HUES6 (cell line): ENCODE results near the gene SNX8.
"Not testable (repeated sequence)": the region's sequence is repeated elsewhere in the genome, so short reads cannot be mapped to it uniquely, and the experiment has no call there.

Source experiments
- H3K27ac ChIP-seq: 2 replicates; pipeline ENCODE4 v1.7.0; 2013; ENCODE audit warnings: low read depth, mild to moderate bottlenecking, low read length, inconsistent platforms
- H3K27me3 ChIP-seq: 2 replicates; pipeline ENCODE4 v1.6.1; 2013; ENCODE audit warnings: low read length; ENCODE audit not compliant: control insufficient read depth, insufficient read depth
- H3K36me3 ChIP-seq: 2 replicates; pipeline ENCODE4 v1.6.1; 2013; ENCODE audit warnings: low read length; ENCODE audit not compliant: control insufficient read depth, insufficient read depth
- H3K4me1 ChIP-seq: 2 replicates; pipeline ENCODE4 v1.6.1; 2013; ENCODE audit warnings: low read length; ENCODE audit not compliant: control insufficient read depth, insufficient read depth
- H3K4me3 ChIP-seq: 2 replicates; pipeline ENCODE4 v1.5.1; 2013; ENCODE audit warnings: low read depth, low read length
- H3K9ac ChIP-seq: one replicate; pipeline ENCODE4 v1.6.1; 2013; ENCODE audit warnings: mild to moderate bottlenecking, low read length
- H3K9me3 ChIP-seq: 2 replicates; pipeline ENCODE4 v1.6.1; 2013; ENCODE audit warnings: low read depth, low read length; ENCODE audit not compliant: control insufficient read depth, insufficient read depth

Gene SNX8

GRCh38 chr7:2353936-2354185 is 39.6 kb upstream of the SNX8 start:
- H3K9me3 ChIP-seq = no peaks in the 10 kb centered on the region
- peak overlapping the region; percentile 99 for H3K9ac ChIP-seq
- peaks cover 4% of the 10 kb centered on the region; the same call in 1 of the 2 replicates for H3K4me1 ChIP-seq
- H3K27ac ChIP-seq = peak overlapping the region; percentile 100
- peaks cover 27% of the 10 kb centered on the region for H3K36me3 ChIP-seq
- H3K27me3 ChIP-seq = no peaks in the 10 kb centered on the region
- peak overlapping the region; percentile 83 for H3K4me3 ChIP-seq

GRCh38 chr7:2353113-2353935 is 39.1 kb upstream of the SNX8 start:
- peak overlapping the region; percentile 99 for H3K9ac ChIP-seq
- H3K27ac ChIP-seq = peak overlapping the region; percentile 100

GRCh38 chr7:2350861-2351260 is 36.6 kb upstream of the SNX8 start:
- no peak overlapping the region for H3K9ac ChIP-seq
- H3K36me3 ChIP-seq = peaks cover 4% of the 10 kb centered on the region; the same call in 1 of the 2 replicates
- H3K4me3 ChIP-seq = no peak overlapping the region
- no peaks in the 10 kb centered on the region for H3K4me1 ChIP-seq
- H3K9me3 ChIP-seq = no peaks in the 10 kb centered on the region
- no peaks in the 10 kb centered on the region for H3K27me3 ChIP-seq
- no peak overlapping the region for H3K27ac ChIP-seq

More at GRCh38 chr7:2353113-2353935, 39.1 kb upstream of the SNX8 start:
- no peaks in the 10 kb centered on the region for H3K27me3 ChIP-seq
- H3K9me3 ChIP-seq = no peaks in the 10 kb centered on the region
- H3K4me3 ChIP-seq = peak overlapping the region; percentile 83
- peaks cover 4% of the 10 kb centered on the region; the same call in 1 of the 2 replicates for H3K4me1 ChIP-seq
- H3K36me3 ChIP-seq = peaks cover 22% of the 10 kb centered on the region

GRCh38 chr7:2350055-2350454 is 35.8 kb upstream of the SNX8 start:
- no peaks in the 10 kb centered on the region for H3K27me3 ChIP-seq
- no peaks in the 10 kb centered on the region for H3K9me3 ChIP-seq
- peaks cover 4% of the 10 kb centered on the region; the same call in 1 of the 2 replicates for H3K36me3 ChIP-seq
- no peak overlapping the region for H3K4me3 ChIP-seq
- no peaks in the 10 kb centered on the region for H3K4me1 ChIP-seq
- H3K9ac ChIP-seq = no peak overlapping the region
- no peak overlapping the region for H3K27ac ChIP-seq

GRCh38 chr7:2347351-2348063 is 33.3 kb upstream of the SNX8 start:
- not testable (repeated sequence) for H3K36me3 ChIP-seq, H3K4me3 ChIP-seq, H3K9me3 ChIP-seq, H3K4me1 ChIP-seq, H3K27ac ChIP-seq, H3K27me3 ChIP-seq, H3K9ac ChIP-seq

GRCh38 chr7:2336626-2337299 is 22.5 kb upstream of the SNX8 start:
- Histone ChIP-seq H3K9ac (no peak overlapping the region), H3K4me3 (no peak overlapping the region), H3K27me3 (no peaks in the 10 kb centered on the region), H3K36me3 (0 out of 2 replicates have a peak, but pooled peaks cover 9% of the 10 kb centered on the region), H3K4me1 (no peaks in the 10 kb centered on the region), H3K27ac (no peak overlapping the region), H3K9me3 (no peaks in the 10 kb centered on the region)

GRCh38 chr7:2332606-2333231 is 18.5 kb upstream of the SNX8 start:
- H3K4me3 ChIP-seq, H3K4me1 ChIP-seq, H3K27me3 ChIP-seq, H3K9me3 ChIP-seq, H3K36me3 ChIP-seq, H3K9ac ChIP-seq, H3K27ac ChIP-seq: not testable (repeated sequence)

- no peak overlapping the region for H3K4me3 ChIP-seq
- H3K36me3 ChIP-seq = 0 out of 2 replicates have a peak, but pooled peaks cover 3% of the 10 kb centered on the region
- no peaks in the 10 kb centered on the region for H3K9me3 ChIP-seq
- no peak overlapping the region for H3K9ac ChIP-seq
- H3K27me3 ChIP-seq = no peaks in the 10 kb centered on the region
- H3K27ac ChIP-seq = no peak overlapping the region
- no peaks in the 10 kb centered on the region for H3K4me1 ChIP-seq
Observed at GRCh38 chr7:2331707-2332106, 17.5 kb upstream of the SNX8 start.

- H3K9me3 ChIP-seq = no peaks in the 10 kb centered on the region
- H3K27ac ChIP-seq = no peak overlapping the region
- no peak overlapping the region for H3K4me3 ChIP-seq
- no peak overlapping the region for H3K9ac ChIP-seq
- H3K27me3 ChIP-seq = no peaks in the 10 kb centered on the region
- H3K36me3 ChIP-seq = no peaks in the 10 kb centered on the region
- H3K4me1 ChIP-seq = no peaks in the 10 kb centered on the region
Observed at GRCh38 chr7:2330493-2330892, 16.3 kb upstream of the SNX8 start.

- no peaks in the 10 kb centered on the region for H3K36me3 ChIP-seq
- H3K4me1 ChIP-seq = no peaks in the 10 kb centered on the region
- no peaks in the 10 kb centered on the region for H3K9me3 ChIP-seq
- no peaks in the 10 kb centered on the region for H3K27me3 ChIP-seq
- no peak overlapping the region for H3K4me3 ChIP-seq
- H3K9ac ChIP-seq = no peak overlapping the region
- H3K27ac ChIP-seq = no peak overlapping the region
Observed at GRCh38 chr7:2326951-2327350, 12.7 kb upstream of the SNX8 start.
